HG03280 (cell line): ENCODE data around the gene APOB.

Source experiments
- ATAC-seq: cut with Tn5 transposase; IDR thresholded peaks from one replicate; pipeline ENCODE4 v1.9.1; 2021; ENCODE audit warnings: mild to moderate bottlenecking, moderate library complexity; ENCODE audit not compliant: unreplicated experiment

The APOB gene

DNA sequence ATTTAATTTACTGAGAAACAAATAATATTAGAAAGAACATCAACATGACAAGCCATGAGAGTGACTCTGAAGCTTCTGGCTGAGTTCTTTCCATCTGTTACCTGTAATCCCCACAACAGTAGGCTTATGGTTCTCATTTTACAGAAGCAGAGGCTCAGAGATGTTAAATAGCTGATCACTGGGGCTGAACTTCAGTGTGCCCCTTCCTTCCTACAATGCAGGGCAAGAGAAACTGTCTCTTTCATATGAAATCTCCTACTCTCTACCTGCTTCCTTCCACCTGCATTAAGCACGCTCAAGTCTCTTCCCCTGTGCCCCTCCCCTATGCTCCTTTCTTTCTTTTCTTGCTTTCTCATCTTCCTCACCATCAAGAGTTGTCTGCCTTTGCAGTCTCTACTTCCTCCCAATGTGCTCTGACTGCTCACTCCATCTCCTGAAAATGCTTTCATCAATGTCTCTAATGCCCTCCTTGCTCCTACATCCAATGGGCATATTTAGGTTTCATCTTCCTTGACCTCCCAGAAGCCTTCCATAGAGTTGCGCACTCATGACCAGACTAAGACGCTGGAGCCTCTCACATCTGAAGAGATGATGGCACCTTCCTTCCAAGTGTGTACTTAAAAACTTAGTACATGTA is 23.7 kb downstream of the APOB start:
- no peak for ATAC-seq

DNA sequence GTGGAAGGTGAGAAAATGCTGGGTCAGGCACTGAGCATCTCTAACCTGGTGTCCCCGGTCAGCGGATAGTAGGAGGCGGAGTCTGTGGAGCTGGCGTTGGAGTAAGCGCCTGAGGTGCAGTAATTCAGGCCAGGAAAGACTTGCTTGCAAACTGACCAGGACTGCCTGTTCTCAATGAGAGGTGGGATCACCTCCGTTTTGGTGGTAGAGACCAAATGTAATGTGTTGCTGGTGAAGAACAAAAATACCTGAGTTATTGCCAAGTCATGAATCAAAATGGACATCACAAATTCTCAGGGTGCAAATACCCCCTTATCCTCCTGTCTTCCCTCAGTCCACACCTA is 24.2 kb downstream of the APOB start:
- no peak for ATAC-seq

DNA sequence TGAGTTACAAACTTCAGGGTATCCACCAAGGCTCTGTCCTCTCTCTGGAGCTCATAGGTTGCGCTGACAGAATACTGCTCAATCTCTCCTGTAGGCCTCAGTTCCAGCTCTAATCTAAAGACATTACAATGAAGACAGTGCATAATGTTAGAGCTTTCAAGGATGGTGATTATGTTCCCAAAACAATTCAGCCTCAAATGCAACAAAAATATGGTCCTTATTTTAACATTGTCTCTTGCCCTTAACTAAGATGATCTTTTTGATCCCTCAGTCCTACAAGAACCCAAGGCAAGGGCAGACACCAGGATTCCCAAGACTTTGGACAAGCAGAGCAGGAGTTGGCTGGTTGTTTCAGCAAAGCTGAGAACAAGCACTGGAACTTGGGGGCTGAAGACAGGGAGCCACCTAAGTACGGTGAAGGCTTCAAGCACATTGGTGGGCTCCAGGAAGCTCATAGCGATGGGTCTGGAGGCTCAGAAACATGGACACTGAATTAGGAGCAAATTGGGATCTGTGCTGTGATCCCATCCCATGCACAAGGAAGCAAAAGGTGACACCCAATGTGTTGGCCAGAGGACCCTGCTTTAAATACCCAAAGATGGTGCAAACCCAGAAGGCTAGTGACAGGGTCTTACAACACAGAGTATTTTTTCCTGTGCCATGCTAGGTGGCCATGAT is 24.7 kb downstream of the APOB start:
- ATAC-seq: no peak

DNA sequence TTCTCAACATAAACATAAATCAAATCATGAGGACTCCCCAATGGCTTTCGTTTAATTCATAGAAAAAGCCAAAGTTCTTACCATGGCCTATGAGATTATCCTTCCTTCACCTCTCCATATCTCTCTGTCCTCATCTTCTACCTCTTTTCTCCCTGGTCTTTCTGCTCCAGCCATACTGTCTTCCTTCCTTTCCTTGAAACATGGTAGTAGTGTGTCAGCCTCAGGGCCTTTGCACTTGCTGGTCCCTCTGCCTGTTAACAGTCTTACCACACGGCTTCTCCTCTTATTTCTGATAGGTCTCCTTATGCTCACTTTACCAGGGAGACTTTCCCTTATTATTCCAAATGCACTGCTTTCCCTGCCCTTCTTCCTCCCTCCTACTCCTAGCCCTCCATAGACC is 25.6 kb downstream of the APOB start:
- no peak for ATAC-seq

DNA sequence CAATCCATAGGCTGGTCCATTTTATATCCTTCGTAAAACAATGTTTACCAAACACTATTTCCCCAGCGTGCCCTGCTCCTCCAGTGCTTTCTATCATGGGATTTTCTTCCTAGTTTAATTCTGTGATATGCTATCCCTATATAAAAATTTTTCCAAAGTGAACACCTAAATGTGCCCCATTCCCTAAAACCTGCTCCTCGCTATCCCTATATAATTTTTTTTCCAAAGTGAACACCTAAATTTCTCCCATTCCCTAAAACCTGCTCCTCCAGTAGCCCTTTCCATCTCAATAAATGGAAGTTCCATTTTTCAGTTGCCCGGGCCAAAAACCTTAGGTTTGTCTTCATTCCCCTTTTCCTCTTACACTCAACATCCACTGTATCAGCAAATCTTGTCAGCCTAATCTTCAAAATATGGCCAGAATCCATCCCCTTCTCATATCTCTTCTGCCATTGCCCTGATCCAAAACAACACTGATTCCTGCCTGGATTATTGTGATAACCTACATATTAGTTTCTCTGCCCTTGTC is 26.1 kb downstream of the APOB start:
- no peak for ATAC-seq

DNA sequence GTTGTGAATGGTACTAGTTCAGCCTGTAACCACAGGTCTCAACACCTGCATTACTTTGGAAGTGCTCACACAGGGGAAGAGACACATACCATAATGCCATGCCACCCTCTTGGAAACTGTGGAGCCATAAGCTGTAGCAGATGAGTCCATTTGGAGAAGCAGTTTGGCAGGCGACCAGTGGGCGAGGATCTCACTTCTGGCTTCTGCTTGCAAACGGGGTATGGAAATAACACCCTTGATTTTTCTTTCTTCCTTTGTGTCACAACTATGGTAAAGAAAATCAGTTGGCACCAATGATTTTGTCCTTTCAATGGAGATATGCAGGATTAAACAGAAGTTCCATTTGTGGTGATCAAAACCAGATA is 28.6 kb downstream of the APOB start:
- no peak for ATAC-seq

DNA sequence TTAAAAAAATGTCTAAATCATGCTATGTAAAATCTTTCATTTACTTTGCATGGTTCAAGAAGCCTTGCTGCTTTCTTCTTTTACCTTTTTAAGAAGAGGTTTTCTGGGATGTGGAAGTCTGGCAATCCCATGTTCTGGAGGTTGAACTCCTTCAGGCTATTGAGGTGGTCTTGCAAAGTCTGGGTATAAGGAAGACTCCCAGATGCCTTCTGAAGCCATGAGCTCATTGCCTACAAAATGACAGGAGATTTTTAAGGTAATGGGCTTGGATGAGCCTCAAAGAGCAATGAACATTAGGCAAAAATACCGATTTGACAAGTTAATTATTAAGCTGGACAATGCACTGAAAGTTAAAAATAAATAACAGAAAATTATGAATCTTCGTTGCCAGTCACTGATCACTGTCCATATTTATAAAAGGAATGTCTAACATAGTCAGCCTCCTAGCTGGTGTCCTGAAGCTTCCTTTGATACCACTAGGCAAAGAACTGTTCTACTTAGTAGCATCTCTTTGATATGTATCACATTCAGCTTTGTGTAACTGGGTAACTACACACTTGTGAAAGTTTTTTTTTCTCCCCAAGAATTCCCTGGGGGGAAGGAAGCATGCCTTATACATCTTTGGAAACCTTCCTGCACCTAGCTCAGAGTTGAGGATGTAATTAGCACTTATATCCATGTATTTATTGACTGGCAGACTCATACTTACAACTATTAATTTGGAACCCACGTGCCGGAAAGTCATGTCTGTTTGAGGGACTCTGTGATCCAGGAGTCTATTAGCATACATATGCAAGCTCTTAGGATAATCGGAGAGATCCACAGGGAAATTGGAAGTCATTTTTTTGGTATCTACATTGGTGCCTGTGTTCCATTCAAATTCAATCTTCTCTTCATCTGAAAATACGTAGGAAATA is 29.3 kb downstream of the APOB start:
- ATAC-seq: no peak

DNA sequence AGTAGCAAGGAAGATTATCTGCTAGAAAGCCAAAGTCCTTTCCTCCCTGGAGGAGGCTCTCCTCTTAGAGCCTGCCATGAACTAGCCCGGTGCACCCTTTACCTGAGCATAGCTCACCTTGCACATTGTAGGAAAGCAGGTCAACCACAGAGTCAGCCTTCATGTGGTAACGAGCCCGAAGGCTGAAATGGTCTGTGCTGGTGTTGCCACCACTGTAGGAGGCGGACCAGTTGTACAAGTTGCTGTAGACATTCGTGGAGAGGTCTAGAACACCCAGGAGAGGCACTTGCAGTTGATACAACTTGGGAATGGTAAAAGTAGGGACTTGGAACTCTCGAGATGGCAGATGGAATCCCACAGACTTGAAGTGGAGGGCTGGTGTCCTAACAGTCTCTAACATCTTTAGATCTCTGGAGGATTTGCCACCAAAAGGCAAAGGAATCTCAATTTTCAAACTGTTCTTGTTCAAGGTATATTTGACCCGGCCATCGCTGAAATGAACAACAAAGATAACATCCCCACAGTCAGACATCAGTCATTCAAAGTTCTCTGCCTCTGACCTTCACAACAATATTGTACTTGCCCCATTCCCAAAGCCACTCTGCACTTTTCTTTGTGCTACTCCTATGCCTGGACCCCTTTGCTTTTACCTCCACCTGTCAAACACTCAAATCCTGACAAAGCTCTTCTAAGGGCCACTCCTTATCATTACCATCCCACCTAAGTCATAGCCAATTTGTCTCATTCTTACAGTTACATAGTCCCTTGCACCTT is 30.6 kb downstream of the APOB start:
- ATAC-seq: no peak

DNA sequence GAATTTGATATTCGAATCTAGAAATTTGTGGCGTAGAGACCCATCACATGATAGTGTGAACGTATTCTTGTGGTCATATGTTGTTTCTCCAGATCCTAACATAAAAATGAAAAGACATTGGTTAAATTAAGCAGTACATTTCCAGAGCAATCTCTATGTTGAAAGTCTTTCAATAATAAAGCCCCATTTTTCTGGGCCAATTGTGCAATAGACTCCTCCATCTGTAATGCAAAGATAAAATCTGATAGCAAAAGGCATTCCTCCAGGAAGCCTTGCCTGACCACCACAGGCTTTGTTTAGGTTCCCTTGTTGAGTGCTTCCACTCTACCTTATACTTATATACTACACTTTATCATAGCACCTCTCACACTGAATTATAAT is 31.3 kb downstream of the APOB start:
- ATAC-seq: no peak

DNA sequence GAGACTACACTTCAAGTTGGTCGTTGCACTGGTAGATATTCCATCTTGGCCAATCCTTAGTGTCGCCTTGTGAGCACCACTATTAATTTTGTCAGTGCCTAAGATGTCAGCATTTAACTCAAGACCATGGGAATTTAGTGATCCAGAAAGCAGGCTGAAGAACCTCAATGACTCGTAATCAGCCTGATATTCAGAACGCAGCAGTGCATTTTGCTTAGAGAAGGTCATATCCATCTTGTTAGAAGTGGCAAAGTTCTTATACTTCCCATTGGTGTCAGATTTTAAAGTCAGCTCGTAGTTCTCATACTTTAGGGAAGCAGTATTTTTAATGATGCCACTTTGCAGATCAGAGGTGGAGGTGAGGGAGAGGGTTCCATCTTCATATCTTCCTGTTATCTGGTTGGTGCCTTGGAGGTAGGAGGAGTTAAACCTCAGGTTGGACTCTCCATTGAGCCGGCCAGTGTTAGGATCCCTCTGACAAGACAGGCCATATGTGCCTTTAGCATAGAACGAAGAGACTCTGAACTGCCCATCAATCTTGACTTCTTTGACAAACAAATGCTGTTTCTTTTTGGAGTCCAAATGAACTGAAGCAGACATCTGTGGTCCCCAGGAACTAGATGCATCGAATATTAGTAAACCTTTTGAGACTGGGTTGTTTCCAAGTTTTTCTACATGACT is 31.9 kb downstream of the APOB start:
- no peak for ATAC-seq

DNA sequence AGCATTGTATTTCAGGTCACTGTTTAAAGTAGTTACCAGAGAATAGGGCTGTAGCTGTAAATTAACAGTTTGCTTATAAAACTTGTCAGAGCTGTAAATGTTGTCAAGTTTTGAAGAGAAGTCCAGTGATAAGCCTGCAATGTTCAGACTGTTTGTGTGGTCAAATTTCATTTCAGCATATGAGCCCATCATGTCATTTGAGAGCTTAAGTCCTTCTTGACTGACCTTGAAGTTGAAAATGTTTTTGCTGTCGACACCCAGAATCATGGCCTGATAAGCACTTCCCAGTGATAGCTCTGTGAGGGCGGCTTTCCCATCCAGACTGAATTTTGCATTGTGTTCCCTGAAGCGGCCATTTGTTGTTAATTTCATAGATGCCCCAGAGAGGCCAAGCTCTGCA is 32.4 kb downstream of the APOB start:
- ATAC-seq: no peak

DNA sequence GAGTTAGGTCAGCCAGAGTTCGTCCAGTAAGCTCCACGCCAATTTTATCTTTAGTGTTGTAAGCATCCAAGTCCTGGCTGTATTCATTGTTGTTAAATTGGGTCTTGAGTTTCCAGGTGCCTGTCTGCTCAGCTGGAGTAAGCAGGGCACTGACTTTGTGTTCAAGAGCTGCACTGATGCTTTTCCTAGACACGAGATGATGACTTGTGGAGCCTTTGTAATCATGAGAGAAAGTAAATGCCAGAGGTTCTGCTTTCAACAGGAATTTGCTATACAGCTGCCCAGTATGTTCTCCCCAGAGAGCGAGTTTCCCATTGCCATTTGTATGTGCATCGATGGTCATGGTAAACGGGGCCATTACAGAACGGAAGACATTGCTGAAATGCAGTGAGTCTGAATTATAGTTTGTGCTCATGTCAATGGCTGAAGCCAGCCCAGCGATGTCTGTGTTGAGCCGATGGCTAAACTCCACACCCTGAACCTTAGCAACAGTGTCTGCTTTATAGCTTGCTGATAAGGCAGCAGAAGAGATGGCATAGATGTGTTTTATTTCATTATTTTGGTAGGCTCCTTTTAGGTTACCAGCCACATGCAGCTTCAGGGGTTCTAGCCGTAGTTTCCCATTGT is 32.9 kb downstream of the APOB start:
- ATAC-seq: no peak

DNA sequence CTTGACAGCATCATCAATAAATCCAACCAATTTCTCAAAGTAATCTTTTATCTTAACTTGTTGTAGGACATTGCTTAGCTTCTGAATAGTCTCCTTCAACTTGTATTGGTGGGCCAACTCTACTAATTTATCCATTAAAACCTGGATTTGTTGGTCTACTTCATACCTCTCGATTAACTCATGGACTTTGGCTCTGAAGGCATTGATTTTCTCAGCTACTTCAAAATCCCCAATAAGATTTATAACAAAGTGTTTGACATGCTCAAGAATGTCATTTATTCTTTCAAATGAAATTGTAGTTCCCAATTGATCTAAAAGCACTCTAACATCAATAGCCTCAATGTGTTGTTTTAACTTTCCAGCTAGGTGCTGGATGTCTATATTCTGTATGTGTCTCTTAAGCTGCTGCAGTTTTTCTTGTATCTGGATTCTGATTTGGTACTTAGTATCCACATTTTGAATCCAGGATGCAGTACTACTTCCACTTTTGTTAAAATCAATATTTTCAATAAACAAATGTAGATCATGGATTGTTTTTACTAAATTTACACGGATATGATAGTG is 34.1 kb downstream of the APOB start:
- no peak for ATAC-seq

DNA sequence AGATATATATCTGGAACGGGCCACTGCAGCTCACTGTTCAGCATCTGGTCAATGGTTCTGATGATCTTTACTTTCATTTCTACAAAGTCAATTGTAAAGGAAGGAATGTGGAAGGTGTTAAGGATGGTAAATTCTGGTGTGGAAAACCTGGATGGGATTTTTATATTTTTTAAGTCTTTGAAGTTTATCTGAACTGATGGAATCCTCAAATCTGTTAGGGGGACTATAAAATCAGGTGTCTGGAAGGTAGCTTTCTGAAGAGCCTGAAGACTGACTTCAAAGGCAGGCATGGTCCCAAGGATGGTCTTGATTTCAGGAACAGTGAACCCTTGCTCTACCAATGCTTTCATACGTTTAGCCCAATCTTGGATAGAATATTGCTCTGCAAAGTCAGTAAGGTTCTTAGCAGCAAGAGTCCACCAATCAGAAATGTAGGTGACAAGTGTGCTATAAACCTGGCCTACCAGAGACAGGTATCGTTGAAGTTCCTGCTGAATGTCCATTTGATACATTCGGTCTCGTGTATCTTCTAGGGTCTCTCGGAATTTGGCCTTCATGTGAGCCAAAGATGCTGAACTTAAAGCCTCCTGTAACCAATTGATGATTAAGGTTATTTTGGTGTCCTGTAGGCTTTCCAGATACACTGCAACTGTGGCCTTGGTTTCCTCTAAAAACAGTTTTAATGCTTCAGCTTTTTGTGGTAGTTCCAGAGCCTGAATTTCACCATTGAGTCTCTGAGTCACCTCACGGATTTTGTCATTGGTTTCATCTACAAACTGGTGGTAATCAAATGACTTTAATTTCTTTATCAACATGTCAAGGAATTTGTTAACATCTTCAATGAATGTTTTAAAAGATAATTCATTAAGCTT is 34.8 kb downstream of the APOB start:
- ATAC-seq: no peak

DNA sequence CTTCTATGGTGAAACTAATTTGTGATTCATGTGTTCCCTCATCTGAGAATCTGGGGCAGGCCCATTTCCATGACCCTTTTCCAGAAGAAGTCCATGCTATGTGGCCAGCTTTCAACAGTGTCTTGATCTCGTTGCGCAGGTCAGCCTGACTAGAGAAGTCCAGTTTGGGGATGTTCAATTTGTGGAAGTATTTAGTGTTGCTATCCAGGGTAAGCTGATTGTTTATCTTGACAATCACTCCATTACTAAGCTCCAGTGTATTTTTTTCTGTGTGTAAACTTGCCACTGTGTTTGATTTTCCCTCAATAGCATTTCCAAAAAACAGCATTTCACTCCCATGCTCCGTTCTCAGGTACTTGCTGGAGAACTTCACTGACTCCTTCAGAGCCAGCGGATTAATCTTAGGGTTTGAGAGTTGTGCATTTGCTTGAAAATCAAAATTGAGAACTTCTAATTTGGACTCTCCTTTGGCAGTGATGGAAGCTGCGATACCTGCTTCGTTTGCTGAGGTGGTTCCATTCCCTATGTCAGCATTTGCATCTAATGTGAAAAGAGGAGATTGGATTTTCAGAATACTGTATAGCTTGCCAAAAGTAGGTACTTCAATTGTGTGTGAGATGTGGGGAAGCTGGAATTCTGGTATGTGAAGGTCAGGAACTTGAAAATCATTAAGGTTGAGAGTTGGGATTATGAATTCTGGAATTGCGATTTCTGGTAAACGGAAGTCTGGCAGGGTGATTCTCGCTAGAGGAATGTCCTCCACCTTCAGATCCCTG is 35.7 kb downstream of the APOB start:
- ATAC-seq: no peak

DNA sequence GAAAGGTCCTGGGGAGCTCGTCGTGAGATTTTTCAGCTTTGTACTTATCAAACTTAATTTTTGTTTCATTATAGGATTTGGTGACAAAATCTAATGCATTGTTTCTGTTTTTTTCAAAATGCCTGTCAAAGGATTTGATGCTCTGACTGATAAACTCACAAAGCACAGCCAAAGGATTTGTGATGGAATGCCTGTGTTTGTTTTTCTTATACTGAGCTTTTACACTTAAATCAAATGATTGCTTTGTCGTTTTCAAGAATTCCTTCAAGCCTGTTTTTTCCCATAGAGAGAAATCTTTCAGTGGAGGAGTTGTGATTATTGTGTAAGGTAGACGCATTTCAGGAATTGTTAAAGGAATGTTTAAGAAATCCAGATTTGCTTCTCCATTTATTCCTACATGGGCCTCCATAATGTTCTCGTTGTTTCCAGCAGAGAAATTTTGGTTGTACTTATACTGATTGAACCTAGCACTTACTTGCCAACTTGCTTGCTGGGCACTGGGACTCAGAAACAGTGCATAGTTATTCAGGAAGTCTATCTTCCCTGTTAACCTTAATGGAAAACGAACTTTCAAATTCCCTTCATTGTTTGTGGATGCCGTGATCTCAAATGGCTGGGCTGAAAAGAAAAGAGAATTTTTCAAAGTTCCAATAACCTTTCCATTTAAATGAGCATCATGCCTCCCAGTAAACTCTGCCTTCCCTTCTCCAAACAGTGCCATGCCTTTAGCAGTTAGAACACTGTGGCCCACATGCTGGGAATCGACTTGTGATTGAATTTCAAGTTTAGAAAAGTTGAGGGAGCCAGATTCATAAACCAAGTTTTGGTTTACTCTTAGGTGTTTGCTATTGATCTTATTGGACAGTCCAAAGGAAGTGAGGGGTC is 36.5 kb downstream of the APOB start:
- no peak for ATAC-seq
